Islet precursor cell (in vitro differentiated cells): ENCODE data around the gene GPR137C.

ENCODE experiments used
- DNase-seq: peaks from one replicate; pipeline ENCODE4 v3.0.0-alpha.2; 2018

The GPR137C gene

GRCh38 chr14:52686176-52686575 is 133.5 kb downstream of the GPR137C start:
- DNase-seq = no peak
